ENCODE results near the gene CD302. TPM values are rescaled to one million over a fixed set of nuclear protein-coding genes. Genes with fewer than 3 reads are reported as not detected.

CD302 gene
- total RNA-seq, 1 experiment from 2014 or later = 0.68 TPM

DNA sequence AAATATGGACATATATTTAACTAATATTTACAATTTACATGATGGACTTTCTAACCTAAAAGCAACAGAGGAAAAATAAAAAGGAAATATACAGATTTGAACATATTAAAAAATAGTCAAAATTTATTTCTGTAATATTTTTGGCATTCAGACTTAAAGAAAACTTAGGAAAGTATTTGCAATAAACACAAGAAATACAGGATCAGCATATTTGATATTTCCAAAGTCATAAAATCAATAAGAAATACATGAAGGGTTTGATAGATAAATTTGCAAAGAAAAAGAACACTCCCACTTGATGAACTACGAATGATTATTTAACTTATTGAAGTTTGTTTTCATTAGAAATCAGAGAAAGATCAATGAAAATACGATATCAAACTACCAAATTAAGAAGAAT is 48.6 kb upstream of the CD302 start:
- Mint-ChIP-seq H3K4me3 (no peak overlapping the region), H3K27me3 (ENCODE audit: low read depth) (no peaks in the 10 kb centered on the region), H3K36me3 (ENCODE audit: insufficient read depth in 1 of 3, low read depth in 3 of 3) (no peaks in the 10 kb centered on the region), H3K9me3 (no peaks in the 10 kb centered on the region), H3K27ac (no peak overlapping the region), H3K4me1 (no peaks in the 10 kb centered on the region)
- Histone ChIP-seq H3K56ac (ENCODE audit: insufficient read length, low read depth, low read length) (no peak overlapping the region), H3K23ac (ENCODE audit: insufficient read length, low read depth, low read length) (no peak overlapping the region), H3K18ac (ENCODE audit: insufficient read length, low read depth, low read length) (no peak overlapping the region), H2BK120ac (ENCODE audit: low read depth, low read length, poor library complexity, severe bottlenecking) (no peak overlapping the region), H4K20me1 (ENCODE audit: control insufficient read depth, insufficient read depth, insufficient read length) (no peaks in the 10 kb centered on the region), H3T11ph (ENCODE audit: low read length) (no peak overlapping the region), H3K4me1 (ENCODE audit: insufficient read depth, low read length) (no peaks in the 10 kb centered on the region), H2BK12ac (ENCODE audit: insufficient read length, low read depth, low read length) (no peak overlapping the region), H3K79me2 (ENCODE audit: insufficient read depth, low read length) (no peaks in the 10 kb centered on the region), H2BK15ac (ENCODE audit: low read depth, low read length) (no peak overlapping the region), H3K23me2 (ENCODE audit: insufficient read length, low read depth, low read length, poor library complexity, severe bottlenecking) (no peaks in the 10 kb centered on the region), H3K9me3 (ENCODE audit: control insufficient read depth, low read depth, low read length) (no peaks in the 10 kb centered on the region), H4K5ac (ENCODE audit: insufficient read length, low read depth, low read length) (no peak overlapping the region), H2BK5ac (ENCODE audit: insufficient read length, low read length) (no peak overlapping the region), H3K4me2 (ENCODE audit: insufficient read depth, insufficient read length, low read length) (no peak overlapping the region), H2AK5ac (ENCODE audit: insufficient read length, low read length) (no peak overlapping the region), H3K4ac (ENCODE audit: low read depth, low read length) (no peak overlapping the region), H2AFZ (ENCODE audit: low read length) (no peak overlapping the region), H3K14ac (ENCODE audit: insufficient read depth, low read length) (no peak overlapping the region), H3K27ac (ENCODE audit: insufficient read length, low read depth, low read length) (no peak overlapping the region), H3K79me1 (ENCODE audit: insufficient read depth, low read depth, low read length, poor library complexity, severe bottlenecking) (no peaks in the 10 kb centered on the region), H2BK20ac (ENCODE audit: low read depth, low read length, poor library complexity, severe bottlenecking) (no peak overlapping the region), H4K91ac (ENCODE audit: insufficient read length, low read depth, low read length) (no peak overlapping the region), H3K27me3 (ENCODE audit: insufficient read depth, low read length) (no peaks in the 10 kb centered on the region), H3K9ac (ENCODE audit: extremely low read depth, insufficient read length, low read length) (no peak overlapping the region), H4K8ac (replicated peaks; ENCODE audit: insufficient read length, low read depth, low read length) (no peak overlapping the region)
- no CpG with 5 or more reads among the region's 2 CpGs for WGBS (ENCODE audit: extremely low coverage, insufficient read length, low lambda C conversion rate)
- TF ChIP-seq, protein P1, sequence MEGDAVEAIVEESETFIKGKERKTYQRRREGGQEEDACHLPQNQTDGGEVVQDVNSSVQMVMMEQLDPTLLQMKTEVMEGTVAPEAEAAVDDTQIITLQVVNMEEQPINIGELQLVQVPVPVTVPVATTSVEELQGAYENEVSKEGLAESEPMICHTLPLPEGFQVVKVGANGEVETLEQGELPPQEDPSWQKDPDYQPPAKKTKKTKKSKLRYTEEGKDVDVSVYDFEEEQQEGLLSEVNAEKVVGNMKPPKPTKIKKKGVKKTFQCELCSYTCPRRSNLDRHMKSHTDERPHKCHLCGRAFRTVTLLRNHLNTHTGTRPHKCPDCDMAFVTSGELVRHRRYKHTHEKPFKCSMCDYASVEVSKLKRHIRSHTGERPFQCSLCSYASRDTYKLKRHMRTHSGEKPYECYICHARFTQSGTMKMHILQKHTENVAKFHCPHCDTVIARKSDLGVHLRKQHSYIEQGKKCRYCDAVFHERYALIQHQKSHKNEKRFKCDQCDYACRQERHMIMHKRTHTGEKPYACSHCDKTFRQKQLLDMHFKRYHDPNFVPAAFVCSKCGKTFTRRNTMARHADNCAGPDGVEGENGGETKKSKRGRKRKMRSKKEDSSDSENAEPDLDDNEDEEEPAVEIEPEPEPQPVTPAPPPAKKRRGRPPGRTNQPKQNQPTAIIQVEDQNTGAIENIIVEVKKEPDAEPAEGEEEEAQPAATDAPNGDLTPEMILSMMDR (conservative IDR thresholded peaks at IDR 0.05) = no peak
- no peak for DNase-seq
